Hippocampal formation (tissue), 2 donors: ENCODE results near the gene PRKN.

Experiments used
- DNase-seq, 2 donors: peaks; one replicate each; lab custom pipeline; 2025; lab: John Stamatoyannopoulos, UW

Gene PRKN

GRCh38 chr6:161963181-161963580, 764.4 kb downstream of the PRKN start:
- DNase-seq = no peak

GRCh38 chr6:161961796-161962195, 765.8 kb downstream of the PRKN start:
- DNase-seq = no peak

GRCh38 chr6:161961046-161961445, 766.5 kb downstream of the PRKN start:
- no peak for DNase-seq

- DNase-seq = no peak
Observed at GRCh38 chr6:161959072-161959471, 768.5 kb downstream of the PRKN start.

GRCh38 chr6:161956082-161956481, 771.5 kb downstream of the PRKN start:
- no peak for DNase-seq

- no peak for DNase-seq
Observed at GRCh38 chr6:161954699-161955276, 772.8 kb downstream of the PRKN start.

- DNase-seq = no peak
Observed at GRCh38 chr6:161954077-161954476, 773.5 kb downstream of the PRKN start.

GRCh38 chr6:161951126-161951525, 776.4 kb downstream of the PRKN start:
- DNase-seq = peak in 1 of 2 donors; percentile 24

GRCh38 chr6:161949531-161949930, 778.0 kb downstream of the PRKN start:
- no peak for DNase-seq

GRCh38 chr6:161948462-161948861, 779.1 kb downstream of the PRKN start:
- DNase-seq = no peak

GRCh38 chr6:161947371-161947770, 780.2 kb downstream of the PRKN start:
- no peak for DNase-seq

- DNase-seq = no peak
Observed at GRCh38 chr6:161946461-161946860, 781.1 kb downstream of the PRKN start.

- no peak for DNase-seq
Observed at GRCh38 chr6:161943561-161943960, 784.0 kb downstream of the PRKN start.

GRCh38 chr6:161941565-161941964, 786.0 kb downstream of the PRKN start:
- DNase-seq = no peak

GRCh38 chr6:161940519-161940918, 787.0 kb downstream of the PRKN start:
- no peak for DNase-seq

- DNase-seq = no peak
Observed at GRCh38 chr6:161926324-161926723, 801.2 kb downstream of the PRKN start.

- DNase-seq = no peak
Observed at GRCh38 chr6:161924516-161925116, 803.0 kb downstream of the PRKN start.

GRCh38 chr6:161922631-161923119, 804.9 kb downstream of the PRKN start:
- DNase-seq = no peak

- no peak for DNase-seq
Observed at GRCh38 chr6:161921602-161922395, 805.8 kb downstream of the PRKN start.

GRCh38 chr6:161919691-161920090, 807.9 kb downstream of the PRKN start:
- no peak for DNase-seq

- no peak for DNase-seq
Observed at GRCh38 chr6:161918628-161919205, 808.8 kb downstream of the PRKN start.

- DNase-seq = no peak
Observed at GRCh38 chr6:161918109-161918531, 809.4 kb downstream of the PRKN start.

- no peak for DNase-seq
Observed at GRCh38 chr6:161917645-161918044, 809.9 kb downstream of the PRKN start.
